IPS-18c (cell line): ENCODE measurements around the gene AGBL3.

ENCODE experiments used
- H3K4me3 ChIP-seq: 2 replicates; pipeline ENCODE4 v1.7.0; 2013; ENCODE audit warnings: low read depth, mild to moderate bottlenecking, low read length, moderate library complexity; ENCODE audit not compliant: insufficient read depth
- H3K9me3 ChIP-seq: one replicate; pipeline ENCODE4 v1.6.1; 2013; ENCODE audit warnings: mild to moderate bottlenecking, low read length, moderate library complexity; ENCODE audit not compliant: control insufficient read depth, insufficient read depth

Gene AGBL3

GRCh38 chr7:135183478-135183877, 197.2 kb downstream of the AGBL3 start:
- Histone ChIP-seq H3K4me3 (no peak overlapping the region), H3K9me3 (peaks cover 1% of the 10 kb centered on the region)

- Histone ChIP-seq H3K9me3 (no peaks in the 10 kb centered on the region), H3K4me3 (no peak overlapping the region)
Observed at GRCh38 chr7:135184254-135184841, 198.0 kb downstream of the AGBL3 start.
